ENCODE measurements around the gene PCDHA6.
"Not testable (repeated sequence)": the region's sequence is repeated elsewhere in the genome, so short reads cannot be mapped to it uniquely, and the experiment has no call there.

The PCDHA6 gene

GRCh38 chr5:140827704-140828361 lies at the start of gene PCDHA6:
Gene PCDHA6, plus strand, starts transcription at chr5:140827960. Its CDS starts 132 bp downstream, at chr5:140828092.
- H3K27me3 Mint-ChIP-seq, result peaks cover 30% of the 10 kb centered on the region
- H3K4me3 Mint-ChIP-seq, result no peak within 1 kb of the TSS
- H3K9me3 Mint-ChIP-seq, result peaks cover 65% of the 10 kb centered on the region
- intact Hi-C loops (cut with micrococcal nuclease), result no loop called here
- H3K36me3 Mint-ChIP-seq (ENCODE audit: low read depth), result no peaks in the 10 kb centered on the region
- H3K4me1 Mint-ChIP-seq (ENCODE audit: low read depth), result no peaks in the 10 kb centered on the region
- H3K27ac Mint-ChIP-seq, result no peak within 1 kb of the TSS

DNA sequence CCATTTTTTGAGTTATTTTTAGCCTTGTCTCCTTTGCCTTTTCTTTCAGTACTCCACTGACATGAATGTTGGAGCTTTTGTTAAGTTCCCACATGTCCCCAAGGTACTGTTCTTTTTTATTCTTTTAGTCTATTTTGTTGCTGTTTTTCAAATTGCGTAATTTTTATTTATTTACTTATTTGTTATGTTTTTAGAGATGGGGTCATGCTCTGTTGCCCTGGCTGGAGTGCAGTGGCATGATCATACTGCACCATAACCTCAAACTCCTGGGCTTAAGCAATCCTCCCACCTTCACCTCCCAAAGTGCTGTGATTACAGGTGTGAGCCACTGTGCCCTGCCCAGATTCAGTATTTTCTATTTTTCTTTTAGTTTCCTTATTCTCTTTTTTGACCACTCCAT lies 47.2 kb upstream of the PCDHA6 start:
- H3K27ac Mint-ChIP-seq, result no peak overlapping the region
- H3K9me3 Mint-ChIP-seq, result peaks cover 91% of the 10 kb centered on the region
- H3K4me3 Mint-ChIP-seq, result no peak overlapping the region
- no peaks in the 10 kb centered on the region for H3K27me3 Mint-ChIP-seq
- H3K36me3 Mint-ChIP-seq (ENCODE audit: low read depth), result no peaks in the 10 kb centered on the region
- intact Hi-C loops (cut with micrococcal nuclease), result no loop called here
- no peaks in the 10 kb centered on the region for H3K4me1 Mint-ChIP-seq (ENCODE audit: low read depth)

GRCh38 chr5:140785905-140786686 lies 41.7 kb upstream of the PCDHA6 start, which contains the start of gene PCDHA1:
Gene PCDHA1, plus strand, starts transcription at chr5:140786140.
- Mint-ChIP-seq H3K4me3 (no peak within 1 kb of the TSS), H3K27ac (no peak within 1 kb of the TSS), H3K27me3 (peaks cover 31% of the 10 kb centered on the region), H3K4me1 (ENCODE audit: low read depth) (no peaks in the 10 kb centered on the region), H3K9me3 (peaks cover 77% of the 10 kb centered on the region), H3K36me3 (ENCODE audit: low read depth) (no peaks in the 10 kb centered on the region)
- intact Hi-C loops (cut with micrococcal nuclease), result no loop called here

DNA sequence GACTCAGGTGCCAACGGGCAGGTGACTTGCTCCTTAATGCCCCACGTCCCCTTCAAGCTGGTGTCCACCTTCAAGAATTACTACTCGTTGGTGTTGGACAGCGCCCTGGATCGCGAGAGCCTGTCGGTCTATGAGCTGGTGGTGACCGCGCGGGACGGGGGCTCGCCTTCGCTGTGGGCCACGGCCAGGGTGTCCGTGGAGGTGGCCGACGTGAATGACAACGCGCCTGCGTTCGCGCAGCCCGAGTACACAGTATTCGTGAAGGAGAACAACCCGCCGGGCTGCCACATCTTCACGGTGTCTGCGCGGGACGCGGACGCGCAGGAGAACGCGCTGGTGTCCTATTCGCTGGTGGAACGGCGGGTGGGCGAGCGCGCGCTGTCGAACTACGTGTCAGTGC lies 40.3 kb upstream of the PCDHA6 start:
- H3K36me3 Mint-ChIP-seq (ENCODE audit: low read depth); intact Hi-C loops (cut with micrococcal nuclease); H3K4me1 Mint-ChIP-seq (ENCODE audit: low read depth); H3K27ac Mint-ChIP-seq; H3K4me3 Mint-ChIP-seq: not testable (repeated sequence)
- Mint-ChIP-seq H3K9me3 (peaks cover 76% of the 10 kb centered on the region), H3K27me3 (peaks cover 31% of the 10 kb centered on the region)

- Mint-ChIP-seq H3K27me3 (peaks cover 31% of the 10 kb centered on the region), H3K9me3 (peaks cover 76% of the 10 kb centered on the region)
- H3K4me1 Mint-ChIP-seq (ENCODE audit: low read depth); H3K27ac Mint-ChIP-seq; H3K36me3 Mint-ChIP-seq (ENCODE audit: low read depth); intact Hi-C loops (cut with micrococcal nuclease); H3K4me3 Mint-ChIP-seq: not testable (repeated sequence)
These were observed 39.8 kb upstream of the PCDHA6 start for GRCh38 chr5:140787849-140788504.

DNA sequence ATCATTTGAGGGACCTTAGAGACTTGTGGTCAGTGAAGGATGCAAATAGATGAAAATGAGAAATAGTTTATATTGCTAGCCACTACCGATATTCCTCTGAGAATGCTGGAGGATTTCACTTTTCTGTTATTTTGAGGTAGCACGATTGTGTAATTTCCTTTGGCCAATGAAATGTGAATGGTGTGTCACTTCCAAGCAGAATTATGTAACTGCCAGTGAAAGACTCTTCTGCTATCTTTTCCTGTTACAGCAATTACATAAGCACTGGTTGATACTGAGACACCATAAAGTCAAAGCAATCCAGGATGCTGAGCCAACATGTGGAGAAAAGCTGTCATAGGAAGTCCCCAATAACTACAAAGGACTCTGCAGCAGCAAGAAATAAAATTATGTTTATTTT lies 36.7 kb upstream of the PCDHA6 start:
- intact Hi-C loops (cut with micrococcal nuclease), result no loop called here
- Mint-ChIP-seq H3K36me3 (ENCODE audit: low read depth) (no peaks in the 10 kb centered on the region), H3K27me3 (peaks cover 41% of the 10 kb centered on the region), H3K4me1 (ENCODE audit: low read depth) (no peaks in the 10 kb centered on the region), H3K27ac (no peak overlapping the region), H3K4me3 (no peak overlapping the region), H3K9me3 (peaks cover 81% of the 10 kb centered on the region)

- Mint-ChIP-seq H3K4me3 (no peak within 1 kb of the TSS), H3K27me3 (peaks cover 17% of the 10 kb centered on the region), H3K9me3 (peaks cover 60% of the 10 kb centered on the region), H3K4me1 (ENCODE audit: low read depth) (no peaks in the 10 kb centered on the region), H3K36me3 (ENCODE audit: low read depth) (no peaks in the 10 kb centered on the region), H3K27ac (no peak within 1 kb of the TSS)
- intact Hi-C loops (cut with micrococcal nuclease), result no loop called here
These were observed 33.0 kb upstream of the PCDHA6 start, which contains the start of gene PCDHA2 for GRCh38 chr5:140794595-140795258. Gene PCDHA2, plus strand, starts transcription at chr5:140794852.

DNA sequence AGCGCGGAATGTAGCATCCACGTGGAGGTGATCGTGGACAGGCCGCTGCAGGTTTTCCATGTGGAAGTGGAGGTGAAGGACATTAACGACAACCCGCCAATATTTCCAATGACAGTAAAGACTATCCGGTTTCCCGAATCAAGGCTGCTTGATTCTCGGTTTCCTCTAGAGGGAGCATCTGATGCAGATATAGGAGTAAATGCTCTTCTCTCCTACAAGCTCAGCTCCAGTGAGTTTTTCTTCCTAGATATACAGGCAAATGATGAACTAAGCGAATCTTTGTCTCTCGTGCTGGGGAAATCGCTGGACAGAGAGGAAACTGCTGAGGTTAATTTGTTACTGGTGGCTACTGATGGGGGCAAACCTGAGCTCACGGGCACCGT lies 32.5 kb upstream of the PCDHA6 start:
- peaks cover 57% of the 10 kb centered on the region for H3K9me3 Mint-ChIP-seq
- no peaks in the 10 kb centered on the region for H3K36me3 Mint-ChIP-seq (ENCODE audit: low read depth)
- no peak overlapping the region for H3K4me3 Mint-ChIP-seq
- no peaks in the 10 kb centered on the region for H3K4me1 Mint-ChIP-seq (ENCODE audit: low read depth)
- H3K27me3 Mint-ChIP-seq, result peaks cover 17% of the 10 kb centered on the region
- no peak overlapping the region for H3K27ac Mint-ChIP-seq
- intact Hi-C loops (cut with micrococcal nuclease), result no loop called here

DNA sequence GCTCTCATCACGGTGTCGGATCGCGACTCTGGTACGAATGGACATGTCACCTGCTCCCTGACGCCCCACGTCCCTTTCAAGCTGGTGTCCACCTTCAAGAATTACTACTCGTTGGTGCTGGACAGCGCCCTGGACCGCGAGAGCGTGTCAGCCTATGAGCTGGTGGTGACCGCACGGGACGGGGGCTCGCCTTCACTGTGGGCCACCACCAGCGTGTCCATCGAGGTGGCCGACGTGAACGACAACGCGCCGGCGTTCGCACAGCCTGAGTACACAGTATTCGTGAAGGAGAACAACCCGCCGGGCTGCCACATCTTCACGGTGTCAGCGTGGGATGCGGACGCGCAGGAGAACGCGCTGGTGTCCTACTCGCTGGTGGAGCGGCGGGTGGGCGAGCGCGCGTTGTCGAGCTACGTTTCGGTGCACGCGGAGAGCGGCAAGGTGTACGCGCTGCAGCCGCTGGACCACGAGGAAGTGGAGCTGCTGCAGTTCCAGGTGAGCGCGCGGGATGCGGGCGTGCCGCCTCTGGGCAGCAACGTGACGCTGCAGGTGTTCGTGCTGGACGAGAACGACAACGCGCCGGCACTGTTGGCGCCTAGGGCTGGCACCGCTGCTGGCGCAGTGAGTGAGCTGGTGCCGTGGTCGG lies 31.6 kb upstream of the PCDHA6 start:
- intact Hi-C loops (cut with micrococcal nuclease); H3K36me3 Mint-ChIP-seq (ENCODE audit: low read depth); H3K4me1 Mint-ChIP-seq (ENCODE audit: low read depth); H3K4me3 Mint-ChIP-seq; H3K27ac Mint-ChIP-seq: not testable (repeated sequence)
- H3K27me3 Mint-ChIP-seq, result peaks cover 20% of the 10 kb centered on the region
- peaks cover 60% of the 10 kb centered on the region for H3K9me3 Mint-ChIP-seq

DNA sequence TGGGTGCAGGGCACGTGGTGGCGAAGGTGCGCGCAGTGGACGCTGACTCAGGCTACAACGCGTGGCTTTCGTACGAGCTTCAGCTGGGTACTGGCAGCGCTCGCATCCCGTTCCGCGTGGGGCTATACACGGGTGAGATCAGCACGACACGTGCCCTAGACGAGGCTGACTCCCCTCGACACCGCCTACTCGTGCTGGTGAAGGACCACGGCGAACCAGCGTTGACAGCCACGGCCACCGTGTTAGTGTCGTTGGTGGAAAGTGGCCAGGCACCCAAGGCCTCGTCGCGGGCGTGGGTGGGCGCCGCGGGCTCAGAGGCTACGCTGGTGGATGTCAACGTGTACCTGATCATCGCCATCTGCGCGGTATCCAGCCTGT lies 31.1 kb upstream of the PCDHA6 start:
- Mint-ChIP-seq H3K9me3 (peaks cover 62% of the 10 kb centered on the region), H3K4me3 (no peak overlapping the region), H3K27ac (no peak overlapping the region), H3K36me3 (ENCODE audit: low read depth) (no peaks in the 10 kb centered on the region), H3K27me3 (peaks cover 22% of the 10 kb centered on the region), H3K4me1 (ENCODE audit: low read depth) (no peaks in the 10 kb centered on the region)
- intact Hi-C loops (cut with micrococcal nuclease), result no loop called here

GRCh38 chr5:140800816-140801493 lies 26.8 kb upstream of the PCDHA6 start, which contains the start of gene PCDHA3:
Gene PCDHA3, plus strand, starts transcription at chr5:140801057.
- H3K4me3 Mint-ChIP-seq, result peak within 1 kb of the TSS; percentile 37
- peaks cover 62% of the 10 kb centered on the region for H3K9me3 Mint-ChIP-seq
- peaks cover 30% of the 10 kb centered on the region for H3K27me3 Mint-ChIP-seq
- H3K4me1 Mint-ChIP-seq (ENCODE audit: low read depth), result no peaks in the 10 kb centered on the region
- H3K27ac Mint-ChIP-seq, result no peak within 1 kb of the TSS
- intact Hi-C loops (cut with micrococcal nuclease), result no loop called here
- no peaks in the 10 kb centered on the region for H3K36me3 Mint-ChIP-seq (ENCODE audit: low read depth)

DNA sequence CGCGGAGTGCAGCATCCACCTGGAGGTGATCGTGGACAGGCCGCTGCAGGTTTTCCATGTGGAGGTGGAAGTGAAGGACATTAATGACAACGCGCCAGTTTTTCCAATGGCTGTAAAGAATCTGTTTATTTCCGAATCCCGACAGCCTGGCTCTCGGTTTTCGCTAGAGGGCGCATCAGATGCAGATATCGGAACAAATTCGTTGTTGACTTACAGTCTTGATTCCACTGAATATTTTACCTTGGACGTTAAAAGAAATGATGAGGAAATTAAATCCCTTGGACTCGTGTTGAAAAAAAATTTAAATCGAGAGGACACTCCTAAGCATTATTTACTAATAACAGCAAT lies 26.3 kb upstream of the PCDHA6 start:
- Mint-ChIP-seq H3K36me3 (ENCODE audit: low read depth) (no peaks in the 10 kb centered on the region), H3K27ac (no peak overlapping the region), H3K9me3 (peaks cover 57% of the 10 kb centered on the region), H3K27me3 (peaks cover 26% of the 10 kb centered on the region), H3K4me1 (ENCODE audit: low read depth) (no peaks in the 10 kb centered on the region), H3K4me3 (no peak overlapping the region)
- intact Hi-C loops (cut with micrococcal nuclease), result no loop called here

DNA sequence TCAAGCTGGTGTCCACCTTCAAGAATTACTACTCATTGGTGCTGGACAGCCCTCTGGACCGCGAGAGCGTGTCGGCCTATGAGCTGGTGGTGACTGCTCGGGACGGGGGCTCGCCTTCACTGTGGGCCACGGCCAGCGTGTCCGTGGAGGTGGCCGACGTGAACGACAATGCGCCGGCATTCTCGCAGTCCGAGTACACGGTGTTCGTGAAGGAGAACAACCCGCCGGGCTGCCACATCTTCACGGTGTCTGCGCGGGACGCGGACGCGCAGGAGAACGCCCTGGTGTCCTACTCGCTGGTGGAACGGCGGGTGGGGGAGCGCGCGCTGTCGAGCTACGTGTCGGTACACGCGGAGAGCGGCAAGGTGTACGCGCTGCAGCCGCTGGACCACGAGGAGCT lies 25.4 kb upstream of the PCDHA6 start:
- H3K27ac Mint-ChIP-seq; H3K36me3 Mint-ChIP-seq (ENCODE audit: low read depth); intact Hi-C loops (cut with micrococcal nuclease); H3K4me1 Mint-ChIP-seq (ENCODE audit: low read depth); H3K4me3 Mint-ChIP-seq: not testable (repeated sequence)
- Mint-ChIP-seq H3K9me3 (peaks cover 50% of the 10 kb centered on the region), H3K27me3 (peaks cover 29% of the 10 kb centered on the region)

Data from dendritic cell treated with granulocyte-macrophage colony-stimulating factor and Interleukin-4, amounts not matched to agents 40 ng/mL and 50 ng/mL, for 4 days (primary cell).